ENCODE measurements around the gene NT5DC3. TPM values are rescaled to one million over a fixed set of nuclear protein-coding genes. Genes with fewer than 3 reads are reported as not detected.

The NT5DC3 gene
- total RNA-seq, 4 donors from 2014 or later, result 12.7 to 16.7 (median 16.2) TPM

- Histone ChIP-seq H3K27ac (no peak overlapping the region), H3K4me1 (no peaks in the 10 kb centered on the region), H3K9me3 (no peaks in the 10 kb centered on the region), H3K4me3 (no peak overlapping the region), H3K27me3 (no peaks in the 10 kb centered on the region), H3K36me3 (peaks cover 0 to 74% (median 0%) of the 10 kb centered on the region in 3 donors)
- TF ChIP-seq EP300 (IDR thresholded peaks at IDR 0.05), result no peak
- no peak for TF ChIP-seq CTCF (IDR thresholded peaks at IDR 0.05)
- no peak for TF ChIP-seq POLR2A (IDR thresholded peaks at IDR 0.05)
- DNase-seq (ENCODE audit: low spot score in 2 of 2), result no peak
- 80 to 84% methylated on average over 9 of the region's 9 CpGs for WGBS, 2 donors
Observed at GRCh38 chr12:103793512-103794045, 47.5 kb downstream of the NT5DC3 start.

GRCh38 chr12:103793046-103793445, 48.0 kb downstream of the NT5DC3 start:
- H3K27ac ChIP-seq, result no peak overlapping the region
- no peak for TF ChIP-seq EP300 (IDR thresholded peaks at IDR 0.05)
- TF ChIP-seq POLR2A (IDR thresholded peaks at IDR 0.05), result no peak
- TF ChIP-seq CTCF (IDR thresholded peaks at IDR 0.05), result no peak
- H3K4me1 ChIP-seq, result no peaks in the 10 kb centered on the region
- no peak for DNase-seq (ENCODE audit: low spot score in 2 of 2)
- no peak overlapping the region for H3K4me3 ChIP-seq
- no peaks in the 10 kb centered on the region for H3K27me3 ChIP-seq
- 71 to 75% methylated on average over 3 of the region's 3 CpGs for WGBS, 2 donors
- H3K36me3 ChIP-seq, result peaks cover 0 to 70% (median 0%) of the 10 kb centered on the region in 3 donors
- no peaks in the 10 kb centered on the region for H3K9me3 ChIP-seq

GRCh38 chr12:103791350-103791920, 49.6 kb downstream of the NT5DC3 start:
- Histone ChIP-seq H3K36me3 (peaks cover 0 to 63% (median 0%) of the 10 kb centered on the region in 3 donors), H3K9me3 (no peaks in the 10 kb centered on the region), H3K4me3 (no peak overlapping the region), H3K4me1 (no peaks in the 10 kb centered on the region), H3K27me3 (no peaks in the 10 kb centered on the region), H3K27ac (no peak overlapping the region)
- no peak for DNase-seq (ENCODE audit: low spot score in 2 of 2)
- no peak for TF ChIP-seq POLR2A (IDR thresholded peaks at IDR 0.05)
- no peak for TF ChIP-seq EP300 (IDR thresholded peaks at IDR 0.05)
- TF ChIP-seq CTCF (IDR thresholded peaks at IDR 0.05), result no peak
- WGBS, 2 donors, result 81 to 83% methylated on average over 10 of the region's 10 CpGs

GRCh38 chr12:103786201-103786600, 54.8 kb downstream of the NT5DC3 start:
- Histone ChIP-seq H3K36me3 (peaks cover 0 to 63% (median 0%) of the 10 kb centered on the region in 3 donors), H3K27me3 (no peaks in the 10 kb centered on the region), H3K27ac (no peak overlapping the region), H3K4me1 (no peaks in the 10 kb centered on the region), H3K4me3 (no peak overlapping the region), H3K9me3 (no peaks in the 10 kb centered on the region)
- TF ChIP-seq CTCF (IDR thresholded peaks at IDR 0.05) (no peak), EP300 (IDR thresholded peaks at IDR 0.05) (no peak), POLR2A (IDR thresholded peaks at IDR 0.05) (no peak)
- DNase-seq (ENCODE audit: low spot score in 2 of 2), result no peak

- H3K36me3 ChIP-seq, result peaks cover 0 to 60% (median 0%) of the 10 kb centered on the region in 3 donors
- peaks cover 0 to 4% (median under 1%) of the 10 kb centered on the region in 4 donors for H3K4me1 ChIP-seq
- no peak for DNase-seq (ENCODE audit: low spot score in 2 of 2)
- H3K27me3 ChIP-seq, result no peaks in the 10 kb centered on the region
- 42 to 48% methylated on average over 4 of the region's 4 CpGs for WGBS, 2 donors
- H3K4me3 ChIP-seq, result no peak overlapping the region
- no peaks in the 10 kb centered on the region for H3K9me3 ChIP-seq
- H3K27ac ChIP-seq, result no peak overlapping the region
- TF ChIP-seq EP300 (IDR thresholded peaks at IDR 0.05) (no peak), CTCF (IDR thresholded peaks at IDR 0.05) (no peak), POLR2A (IDR thresholded peaks at IDR 0.05) (no peak)
Observed at GRCh38 chr12:103785243-103786031, 55.6 kb downstream of the NT5DC3 start.

All from tibial nerve (tissue), 4 donors.